PFSK-1 (cell line): Measurements from ENCODE around the gene ZNF267.
A peak's percentile ranks its signal among the peaks of the same experiment; 100 is the strongest.

Source experiments
- FOXP2 ChIP-seq: optimal IDR thresholded peaks from 2 replicates; pipeline ENCODE3; 2011; ENCODE audit warnings: borderline replicate concordance, control low read depth, inconsistent platforms; ENCODE audit not compliant: insufficient read depth; ENCODE audit errors: extremely low read length, extremely low read depth
- POLR2AphosphoS5 ChIP-seq: IDR thresholded peaks from 2 replicates; pipeline ENCODE4 v1.6.1; 2012; ENCODE audit warnings: low read depth, mild to moderate bottlenecking, control low read depth, low read length, moderate library complexity
- SIN3A ChIP-seq: IDR thresholded peaks from 2 replicates; pipeline ENCODE4 v1.6.1; 2012; ENCODE audit warnings: mild to moderate bottlenecking, low read length, moderate library complexity, borderline replicate concordance; ENCODE audit not compliant: insufficient read depth
- TAF1 ChIP-seq: IDR thresholded peaks from 2 replicates; pipeline ENCODE4 v1.6.1; 2012; ENCODE audit warnings: low read length, control low read depth, borderline replicate concordance; ENCODE audit not compliant: insufficient read depth
- TF ChIP-seq, protein P1 (sequence below), 2 experiments: IDR thresholded peaks; 2 replicates each; pipeline versions ENCODE4 v1.6.1 to v1.8.0; 2011 to 2012; ENCODE audit warnings: low read depth in 2 of 2, low read length in 2 of 2, control low read depth in 1 of 2, inconsistent platforms in 1 of 2, mild to moderate bottlenecking in 1 of 2, moderate library complexity in 1 of 2; ENCODE audit not compliant: insufficient read depth in 1 of 2

ZNF267 gene

DNA sequence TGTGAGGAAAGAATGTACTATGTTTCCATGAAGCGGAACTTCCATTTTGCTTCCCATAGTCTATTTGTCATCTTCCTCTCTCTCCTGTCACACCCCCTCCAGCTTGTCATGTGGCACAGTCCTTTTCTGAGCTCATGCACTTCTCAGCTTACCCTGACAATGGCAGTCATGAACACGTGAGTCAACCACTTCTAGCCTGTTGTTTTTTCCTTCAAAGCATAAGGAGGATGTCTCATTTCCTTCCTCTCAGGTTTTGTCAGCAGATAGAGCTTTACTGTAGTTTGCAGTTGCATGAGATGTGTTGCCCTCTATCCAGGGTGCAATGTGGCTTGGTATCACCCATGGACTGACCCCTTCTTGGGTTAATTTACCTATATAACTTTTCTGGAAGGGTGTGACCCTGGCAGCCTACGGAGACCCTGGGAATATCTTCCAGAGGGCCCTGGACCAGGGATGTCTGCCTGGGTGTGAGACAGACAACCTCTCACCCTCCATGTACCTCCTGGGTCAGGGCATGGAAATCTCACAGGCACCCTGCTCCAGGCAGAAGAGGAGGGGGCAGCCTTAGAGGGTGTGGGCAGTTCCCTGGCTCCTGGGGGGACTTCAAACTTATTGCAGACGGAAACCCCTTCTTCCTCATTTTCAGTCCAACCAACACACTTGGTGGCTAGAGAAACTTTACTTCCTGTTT is 4.0 kb upstream of the ZNF267 start:
- peak; percentile 82; the same call in 1 of the 2 replicates for TF ChIP-seq SIN3A
- TF ChIP-seq FOXP2, result no peak

DNA sequence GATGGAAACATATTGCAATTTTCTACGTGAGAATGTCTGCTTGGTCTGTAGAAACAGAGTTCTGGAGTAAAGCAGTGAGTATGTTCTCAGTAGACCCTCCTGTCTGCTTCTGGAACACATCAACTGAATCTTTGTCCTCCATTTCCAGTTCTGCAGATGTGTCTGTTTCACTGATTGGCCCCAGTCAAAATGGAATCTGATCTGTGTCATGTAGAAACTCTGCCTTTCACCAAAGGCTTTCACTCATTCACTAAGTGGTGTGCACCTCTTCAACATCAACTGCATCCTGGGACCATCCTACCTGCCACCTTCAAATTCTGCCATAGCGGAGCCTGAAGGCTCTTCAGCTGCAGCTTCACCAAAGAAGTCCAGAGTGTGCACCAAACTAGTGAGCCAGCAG is 2.8 kb upstream of the ZNF267 start:
- TF ChIP-seq FOXP2 (no peak), TAF1 (no peak), SIN3A (no peak), POLR2AphosphoS5 (no peak)
- TF ChIP-seq, protein P1, sequence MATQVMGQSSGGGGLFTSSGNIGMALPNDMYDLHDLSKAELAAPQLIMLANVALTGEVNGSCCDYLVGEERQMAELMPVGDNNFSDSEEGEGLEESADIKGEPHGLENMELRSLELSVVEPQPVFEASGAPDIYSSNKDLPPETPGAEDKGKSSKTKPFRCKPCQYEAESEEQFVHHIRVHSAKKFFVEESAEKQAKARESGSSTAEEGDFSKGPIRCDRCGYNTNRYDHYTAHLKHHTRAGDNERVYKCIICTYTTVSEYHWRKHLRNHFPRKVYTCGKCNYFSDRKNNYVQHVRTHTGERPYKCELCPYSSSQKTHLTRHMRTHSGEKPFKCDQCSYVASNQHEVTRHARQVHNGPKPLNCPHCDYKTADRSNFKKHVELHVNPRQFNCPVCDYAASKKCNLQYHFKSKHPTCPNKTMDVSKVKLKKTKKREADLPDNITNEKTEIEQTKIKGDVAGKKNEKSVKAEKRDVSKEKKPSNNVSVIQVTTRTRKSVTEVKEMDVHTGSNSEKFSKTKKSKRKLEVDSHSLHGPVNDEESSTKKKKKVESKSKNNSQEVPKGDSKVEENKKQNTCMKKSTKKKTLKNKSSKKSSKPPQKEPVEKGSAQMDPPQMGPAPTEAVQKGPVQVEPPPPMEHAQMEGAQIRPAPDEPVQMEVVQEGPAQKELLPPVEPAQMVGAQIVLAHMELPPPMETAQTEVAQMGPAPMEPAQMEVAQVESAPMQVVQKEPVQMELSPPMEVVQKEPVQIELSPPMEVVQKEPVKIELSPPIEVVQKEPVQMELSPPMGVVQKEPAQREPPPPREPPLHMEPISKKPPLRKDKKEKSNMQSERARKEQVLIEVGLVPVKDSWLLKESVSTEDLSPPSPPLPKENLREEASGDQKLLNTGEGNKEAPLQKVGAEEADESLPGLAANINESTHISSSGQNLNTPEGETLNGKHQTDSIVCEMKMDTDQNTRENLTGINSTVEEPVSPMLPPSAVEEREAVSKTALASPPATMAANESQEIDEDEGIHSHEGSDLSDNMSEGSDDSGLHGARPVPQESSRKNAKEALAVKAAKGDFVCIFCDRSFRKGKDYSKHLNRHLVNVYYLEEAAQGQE (IDR thresholded peaks at IDR 0.05; ENCODE audit: insufficient read depth in 1 of 2, low read depth in 2 of 2, low read length in 2 of 2), result no peak

DNA sequence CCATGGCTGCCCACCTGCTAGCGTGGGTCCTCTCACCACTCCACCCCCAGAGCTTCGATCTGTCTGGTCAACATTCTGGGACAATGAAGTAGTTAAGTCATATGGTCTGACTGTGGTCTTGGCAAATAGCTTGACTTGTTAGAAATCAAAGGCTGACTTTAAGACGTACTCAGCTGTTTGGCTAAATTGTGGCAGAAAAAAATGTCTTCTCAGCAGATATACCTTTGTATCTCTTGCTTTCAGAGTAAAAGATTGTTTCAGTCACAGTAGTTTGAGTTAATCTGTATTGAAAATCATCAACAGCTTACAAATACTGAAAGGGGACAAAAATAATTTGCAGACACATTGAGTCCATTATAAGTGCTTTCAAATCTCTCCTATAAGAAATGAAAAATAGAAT is 2.1 kb upstream of the ZNF267 start:
- TF ChIP-seq, protein P1 (IDR thresholded peaks at IDR 0.05; ENCODE audit: insufficient read depth in 1 of 2, low read depth in 2 of 2, low read length in 2 of 2), result no peak
- TF ChIP-seq TAF1 (no peak), SIN3A (no peak), FOXP2 (no peak), POLR2AphosphoS5 (no peak)

DNA sequence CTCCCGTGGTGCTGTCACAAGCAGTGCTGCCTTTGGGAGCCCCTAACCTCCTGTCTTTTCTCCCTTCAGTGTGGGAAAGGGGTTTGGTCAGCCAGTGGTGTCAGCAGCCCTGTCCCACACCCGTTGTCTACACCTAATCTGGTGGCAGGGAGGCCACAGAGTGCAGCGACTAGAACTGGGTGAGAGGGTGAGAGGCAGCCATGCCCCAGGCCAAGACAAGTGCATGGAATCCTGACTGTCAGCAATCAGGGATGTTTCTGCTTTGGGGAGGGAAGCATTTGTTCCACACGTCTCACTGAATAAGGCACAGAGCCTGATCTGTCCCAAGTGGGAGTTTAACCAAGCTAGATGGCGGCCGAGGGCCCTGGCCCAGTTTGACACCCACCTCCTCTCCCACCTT is 1.4 kb upstream of the ZNF267 start:
- TF ChIP-seq FOXP2 (no peak), SIN3A (no peak)

DNA sequence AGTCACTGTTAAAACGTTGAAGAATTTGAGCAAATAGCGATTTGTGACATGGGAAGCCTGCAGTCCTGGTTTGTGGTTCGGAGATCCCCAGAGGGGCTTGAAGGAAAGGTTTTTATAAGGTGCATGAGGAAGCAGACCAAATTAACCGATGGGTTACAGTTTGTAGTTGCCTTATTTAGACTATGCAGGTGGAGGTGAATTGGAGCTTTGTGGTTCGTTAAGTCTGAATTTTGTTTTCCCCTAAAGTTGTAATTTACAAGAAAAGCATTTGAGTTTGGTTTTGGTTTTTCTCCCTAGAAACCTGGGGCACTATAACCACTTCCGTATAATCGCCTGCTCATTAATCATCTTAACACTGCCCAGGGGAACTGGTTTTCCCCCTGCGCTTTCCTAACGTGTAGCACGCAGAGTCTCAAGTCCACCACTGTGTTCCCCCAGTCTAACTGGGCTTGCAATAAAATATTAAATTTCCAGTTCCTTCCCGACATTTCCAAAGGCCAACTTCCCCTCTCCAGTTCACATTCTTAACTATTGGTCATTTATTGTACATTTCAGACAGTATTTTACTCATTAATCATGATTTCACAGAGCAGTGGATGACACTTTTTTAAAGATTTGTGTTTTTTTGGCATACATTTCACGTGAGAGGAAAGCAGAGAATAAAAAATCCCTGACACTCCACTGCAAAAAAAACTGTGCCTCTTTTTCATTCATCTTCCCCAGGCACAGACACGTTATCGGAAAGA is 932 bp downstream of the ZNF267 start:
- no peak for TF ChIP-seq FOXP2
- no peak for TF ChIP-seq POLR2AphosphoS5
- no peak for TF ChIP-seq TAF1
- no peak for TF ChIP-seq SIN3A
- TF ChIP-seq, protein P1 (IDR thresholded peaks at IDR 0.05; ENCODE audit: insufficient read depth in 1 of 2, low read depth in 2 of 2, low read length in 2 of 2), result no peak

DNA sequence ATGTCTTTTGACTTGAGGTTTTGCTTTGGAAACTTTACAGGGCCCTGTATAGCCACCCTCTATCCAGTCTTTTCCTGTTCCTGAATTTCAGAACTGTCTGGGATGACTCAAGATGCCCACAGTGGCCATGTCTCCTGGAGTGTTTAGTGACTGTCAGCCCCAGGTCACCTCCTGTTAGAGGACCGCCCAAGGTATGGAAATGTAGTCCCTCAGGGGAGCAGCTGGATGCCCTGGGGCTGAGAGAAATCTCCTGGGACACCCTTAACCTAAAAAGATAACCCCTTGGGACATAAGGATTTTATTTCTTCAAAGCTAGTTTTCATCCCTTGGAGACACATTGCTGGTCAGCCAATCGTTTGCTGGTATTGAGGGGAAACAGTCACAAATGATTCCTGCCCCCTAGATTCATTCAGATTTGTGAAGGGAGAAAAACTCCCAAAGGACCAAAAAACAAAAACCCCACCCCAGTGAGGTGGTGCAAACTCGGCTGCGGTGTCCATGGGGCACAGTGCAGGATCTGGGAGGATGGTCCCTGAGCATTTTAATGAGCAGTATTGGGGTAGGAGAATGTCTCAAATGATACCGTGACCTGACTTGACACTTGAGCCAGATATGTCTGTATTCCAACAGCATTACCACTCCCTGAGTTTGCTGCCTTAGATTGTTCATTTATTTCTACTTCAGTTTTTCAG is 1.7 kb downstream of the ZNF267 start:
- TF ChIP-seq FOXP2 (no peak), SIN3A (no peak), POLR2AphosphoS5 (no peak), TAF1 (no peak)
- TF ChIP-seq, protein P1 (IDR thresholded peaks at IDR 0.05; ENCODE audit: insufficient read depth in 1 of 2, low read depth in 2 of 2, low read length in 2 of 2), result no peak
